Activated CD4-positive, alpha-beta T cell treated with anti-CD3 and anti-CD28 coated beads for 4 hours (primary cell): Measurements from ENCODE around the gene CDK1.
"Not testable (repeated sequence)": the region's sequence is repeated elsewhere in the genome, so short reads cannot be mapped to it uniquely, and the experiment has no call there.

Experiments used
- DNase-seq, 2 donors: peaks; one replicate each; pipeline ENCODE4 v3.0.0-alpha.2; 2020

Gene CDK1

GRCh38 chr10:60817398-60817805 is 39.1 kb downstream of the CDK1 start:
- DNase-seq = no peak

- DNase-seq = no peak
Observed at GRCh38 chr10:60818134-60818770, 40.0 kb downstream of the CDK1 start.

GRCh38 chr10:60819271-60819670 is 41.0 kb downstream of the CDK1 start:
- DNase-seq = no peak

- DNase-seq = no peak
Observed at GRCh38 chr10:60820093-60820754, 41.9 kb downstream of the CDK1 start.

GRCh38 chr10:60821656-60822055 is 43.4 kb downstream of the CDK1 start:
- no peak for DNase-seq

- no peak for DNase-seq
Observed at GRCh38 chr10:60822809-60823208, 44.5 kb downstream of the CDK1 start.

GRCh38 chr10:60823324-60823723 is 45.0 kb downstream of the CDK1 start:
- DNase-seq = no peak

GRCh38 chr10:60825520-60825919 is 47.2 kb downstream of the CDK1 start:
- DNase-seq = no peak

- no peak for DNase-seq
Observed at GRCh38 chr10:60827791-60828488, 49.7 kb downstream of the CDK1 start.

- DNase-seq = no peak
Observed at GRCh38 chr10:60828489-60828852, 50.2 kb downstream of the CDK1 start.

- DNase-seq = not testable (repeated sequence)
Observed at GRCh38 chr10:60832136-60832535, 53.9 kb downstream of the CDK1 start.

GRCh38 chr10:60834401-60834800 is 56.1 kb downstream of the CDK1 start:
- DNase-seq = no peak

GRCh38 chr10:60835049-60835448 is 56.8 kb downstream of the CDK1 start:
- no peak for DNase-seq

GRCh38 chr10:60841227-60841626 is 62.9 kb downstream of the CDK1 start:
- not testable (repeated sequence) for DNase-seq

- no peak for DNase-seq
Observed at GRCh38 chr10:60842694-60843093, 64.4 kb downstream of the CDK1 start.
